H9 (cell line): Measurements from ENCODE around the gene LRIT3. TPM values are rescaled to one million over a fixed set of nuclear protein-coding genes. Genes with fewer than 3 reads are reported as not detected.

Experiments used
- DNase-seq: peaks from one replicate; pipeline ENCODE4 v3.0.0-alpha.2; 2017
- H2AFZ ChIP-seq: one replicate; pipeline ENCODE4 v1.6.1; 2013; ENCODE audit warnings: mild to moderate bottlenecking, low read length, control low read depth, moderate library complexity
- H2AK5ac ChIP-seq: 2 replicates; pipeline ENCODE4 v1.6.1; 2013; ENCODE audit warnings: low read length, control low read depth, mixed read lengths; ENCODE audit not compliant: insufficient read length
- H2BK120ac ChIP-seq: one replicate; pipeline ENCODE4 v1.6.1; 2013; ENCODE audit warnings: low read depth, mild to moderate bottlenecking, low read length, control low read depth, inconsistent platforms; ENCODE audit not compliant: poor library complexity, severe bottlenecking
- H2BK12ac ChIP-seq: 2 replicates; pipeline ENCODE4 v1.6.1; 2013; ENCODE audit warnings: low read length, control low read depth, mixed read lengths, low read depth; ENCODE audit not compliant: insufficient read length
- H2BK15ac ChIP-seq: 2 replicates; pipeline ENCODE4 v1.6.1; 2013; ENCODE audit warnings: low read depth, low read length, control low read depth
- H2BK20ac ChIP-seq: one replicate; pipeline ENCODE4 v1.6.1; 2013; ENCODE audit warnings: low read depth, mild to moderate bottlenecking, low read length, control low read depth, inconsistent platforms; ENCODE audit not compliant: poor library complexity, severe bottlenecking
- H2BK5ac ChIP-seq: 2 replicates; pipeline ENCODE4 v1.6.1; 2013; ENCODE audit warnings: low read length, control low read depth, mixed read lengths; ENCODE audit not compliant: insufficient read length
- H3K14ac ChIP-seq: 2 replicates; pipeline ENCODE4 v1.6.1; 2013; ENCODE audit warnings: low read length, control low read depth; ENCODE audit not compliant: insufficient read depth
- H3K18ac ChIP-seq: 2 replicates; pipeline ENCODE4 v1.6.1; 2013; ENCODE audit warnings: low read depth, mild to moderate bottlenecking, mixed read lengths, low read length, control low read depth; ENCODE audit not compliant: insufficient read length
- H3K23ac ChIP-seq: 2 replicates; pipeline ENCODE4 v1.6.1; 2013; ENCODE audit warnings: low read length, control low read depth, mixed read lengths, low read depth; ENCODE audit not compliant: insufficient read length
- H3K23me2 ChIP-seq: 2 replicates; pipeline ENCODE4 v1.6.1; 2013; ENCODE audit warnings: low read depth, mild to moderate bottlenecking, mixed read lengths, low read length, control low read depth; ENCODE audit not compliant: insufficient read length, poor library complexity, severe bottlenecking
- H3K27ac ChIP-seq: 2 replicates; pipeline ENCODE4 v1.5.1; 2013; ENCODE audit warnings: low read length, control low read depth, mixed read lengths, low read depth; ENCODE audit not compliant: insufficient read length
- H3K27me3 ChIP-seq: 2 replicates; pipeline ENCODE4 v1.6.1; 2013; ENCODE audit warnings: low read length, control low read depth, inconsistent platforms; ENCODE audit not compliant: insufficient read depth
- H3K4ac ChIP-seq: 2 replicates; pipeline ENCODE4 v1.6.1; 2013; ENCODE audit warnings: low read depth, mild to moderate bottlenecking, control low read depth, inconsistent platforms, low read length, moderate library complexity
- H3K4me1 ChIP-seq: 2 replicates; pipeline ENCODE4 v1.6.1; 2013; ENCODE audit warnings: low read length, control low read depth, inconsistent platforms; ENCODE audit not compliant: insufficient read depth
- H3K4me2 ChIP-seq: 2 replicates; pipeline ENCODE4 v1.6.1; 2013; ENCODE audit warnings: low read length, control low read depth, mixed read lengths; ENCODE audit not compliant: insufficient read length, insufficient read depth
- H3K56ac ChIP-seq: 2 replicates; pipeline ENCODE4 v1.6.1; 2013; ENCODE audit warnings: low read depth, mild to moderate bottlenecking, mixed read lengths, low read length, control low read depth; ENCODE audit not compliant: insufficient read length
- H3K79me1 ChIP-seq: 2 replicates; pipeline ENCODE4 v1.6.1; 2013; ENCODE audit warnings: low read depth, mild to moderate bottlenecking, moderate library complexity, low read length, control low read depth, inconsistent platforms; ENCODE audit not compliant: insufficient read depth, poor library complexity, severe bottlenecking
- H3K79me2 ChIP-seq: 2 replicates; pipeline ENCODE4 v1.6.1; 2013; ENCODE audit warnings: low read length, control low read depth, inconsistent platforms; ENCODE audit not compliant: insufficient read depth
- H3K9ac ChIP-seq: 2 replicates; pipeline ENCODE4 v1.6.1; 2013; ENCODE audit warnings: low read length, control low read depth, mixed read lengths; ENCODE audit not compliant: insufficient read length; ENCODE audit errors: extremely low read depth
- H3K9me3 ChIP-seq: one replicate; pipeline ENCODE4 v1.6.1; 2013; ENCODE audit warnings: low read depth, low read length, inconsistent platforms; ENCODE audit not compliant: control insufficient read depth
- H3T11ph ChIP-seq: one replicate; pipeline ENCODE4 v1.6.1; 2013; ENCODE audit warnings: mild to moderate bottlenecking, low read length, control low read depth, inconsistent platforms
- H4K20me1 ChIP-seq: one replicate; pipeline ENCODE4 v1.6.1; 2013; ENCODE audit not compliant: control insufficient read depth, insufficient read length, insufficient read depth
- H4K5ac ChIP-seq: 2 replicates; pipeline ENCODE4 v1.6.1; 2013; ENCODE audit warnings: low read depth, mild to moderate bottlenecking, mixed read lengths, low read length, control low read depth; ENCODE audit not compliant: insufficient read length
- H4K8ac ChIP-seq: replicated peaks from 2 replicates; pipeline ENCODE4 v1.6.1; 2013; ENCODE audit warnings: low read length, control low read depth, mixed read lengths, low read depth; ENCODE audit not compliant: insufficient read length
- H4K91ac ChIP-seq: 2 replicates; pipeline ENCODE4 v1.6.1; 2013; ENCODE audit warnings: low read depth, mild to moderate bottlenecking, moderate library complexity, mixed read lengths, low read length, control low read depth; ENCODE audit not compliant: insufficient read length
- H3K27ac Mint-ChIP-seq, 3 experiments: 2 replicates in 2 of 3; 3 replicates in 1 of 3; pipeline ENCODE4 v1.8.0; 2020 to 2021; ENCODE audit warnings: mixed read lengths in 3 of 3, mild to moderate bottlenecking in 1 of 3, moderate library complexity in 1 of 3
- H3K27me3 Mint-ChIP-seq: 2 replicates; pipeline ENCODE4 v1.8.0; 2021; ENCODE audit warnings: low read depth, mild to moderate bottlenecking, moderate library complexity, mixed read lengths
- H3K36me3 Mint-ChIP-seq, 3 experiments: 2 replicates in 2 of 3; 3 replicates in 1 of 3; pipeline ENCODE4 v1.8.0; 2020 to 2021; ENCODE audit warnings: low read depth in 3 of 3, mixed read lengths in 3 of 3; ENCODE audit not compliant: insufficient read depth in 1 of 3
- H3K4me1 Mint-ChIP-seq, 2 experiments: 2 replicates each; pipeline ENCODE4 v1.8.0; 2020; ENCODE audit warnings: mixed read lengths in 2 of 2
- H3K4me3 Mint-ChIP-seq, 2 experiments: 2 replicates in 1 of 2; 3 replicates in 1 of 2; pipeline ENCODE4 v1.8.0; 2020 to 2021; ENCODE audit warnings: mild to moderate bottlenecking in 2 of 2, mixed read lengths in 2 of 2, moderate library complexity in 1 of 2
- H3K9me3 Mint-ChIP-seq, 2 experiments: 2 replicates in 1 of 2; 3 replicates in 1 of 2; pipeline ENCODE4 v1.8.0; 2020; ENCODE audit warnings: mild to moderate bottlenecking in 2 of 2, mixed read lengths in 2 of 2, moderate library complexity in 1 of 2
- WGBS: extraction: QIAGEN DNeasy Blood & Tissue Kit; methylation state at CpG from one replicate; pipeline ENCODE4 v1.1.7; 2013; ENCODE audit warnings: missing lambda C conversion rate, low lambda C conversion rate, mixed read lengths; ENCODE audit not compliant: insufficient read length; ENCODE audit errors: extremely low coverage; 5-methylcytosine and 5-hydroxymethylcytosine counted together
- total RNA-seq: library from RNA; stranded (reverse); gene quantifications from 2 replicates; pipeline ENCODE4 v1.2.1, GENCODE V29; 2021
- TF ChIP-seq, protein P1 (sequence below): fragments of 200-600 bp; sonication (generic); conservative IDR thresholded peaks from 3 replicates; pipeline ENCODE4 v1.8.0; 2021; ENCODE audit warnings: antibody characterized with exemption, mild to moderate bottlenecking

LRIT3 gene
- total RNA-seq, 1 experiment from 2014 or later: 0.07 TPM

DNA sequence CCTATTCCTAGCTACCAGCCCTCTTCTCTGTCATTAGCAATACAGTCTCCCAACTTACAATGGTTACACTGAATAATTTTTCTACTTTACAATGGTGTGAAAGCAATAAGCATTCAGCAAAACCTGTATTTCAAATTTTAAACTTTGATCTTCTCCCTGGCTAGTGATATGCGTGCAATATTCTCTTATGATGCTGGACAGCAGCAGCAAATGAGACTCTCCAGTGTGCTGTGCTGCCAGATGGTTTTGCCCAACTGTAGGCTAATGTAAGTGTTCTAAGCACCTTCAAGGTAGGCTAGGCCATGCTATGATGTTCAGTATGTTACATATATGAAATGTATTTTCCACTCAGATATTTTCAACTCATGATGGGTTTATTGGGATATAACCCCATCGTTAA is 38.3 kb upstream of the LRIT3 start:
- no peaks in the 10 kb centered on the region for H4K20me1 ChIP-seq
- no peak overlapping the region for H3K4me2 ChIP-seq
- H4K5ac ChIP-seq: no peak overlapping the region

More for the DNA sequence above, 38.3 kb upstream of the LRIT3 start:
- Histone ChIP-seq H3K9ac (no peak overlapping the region), H2BK15ac (no peak overlapping the region), H3K4ac (no peak overlapping the region), H2AFZ (no peak overlapping the region), H3K4me1 (peaks cover 2% of the 10 kb centered on the region; the same call in 1 of the 2 replicates), H3K27me3 (no peaks in the 10 kb centered on the region), H2BK12ac (no peak overlapping the region), H3K56ac (no peak overlapping the region), H4K8ac (no peak overlapping the region), H2BK120ac (no peak overlapping the region), H2BK5ac (no peak overlapping the region), H3K23ac (no peak overlapping the region), H3K14ac (no peak overlapping the region), H3K79me2 (no peaks in the 10 kb centered on the region), H3K18ac (no peak overlapping the region), H3K79me1 (no peaks in the 10 kb centered on the region), H4K91ac (no peak overlapping the region), H2AK5ac (no peak overlapping the region), H3K23me2 (no peaks in the 10 kb centered on the region), H3K9me3 (no peaks in the 10 kb centered on the region), H2BK20ac (no peak overlapping the region), H3K27ac (no peak overlapping the region), H3T11ph (no peak overlapping the region)
- WGBS: no CpG with 5 or more reads among the region's 2 CpGs
- Mint-ChIP-seq H3K4me3 (no peak overlapping the region), H3K4me1 (peaks cover 14 to 20% of the 10 kb centered on the region in 2 experiments), H3K27ac (no peak overlapping the region), H3K27me3 (no peaks in the 10 kb centered on the region), H3K9me3 (no peaks in the 10 kb centered on the region), H3K36me3 (no peaks in the 10 kb centered on the region)
- no peak for DNase-seq
- TF ChIP-seq, protein P1, sequence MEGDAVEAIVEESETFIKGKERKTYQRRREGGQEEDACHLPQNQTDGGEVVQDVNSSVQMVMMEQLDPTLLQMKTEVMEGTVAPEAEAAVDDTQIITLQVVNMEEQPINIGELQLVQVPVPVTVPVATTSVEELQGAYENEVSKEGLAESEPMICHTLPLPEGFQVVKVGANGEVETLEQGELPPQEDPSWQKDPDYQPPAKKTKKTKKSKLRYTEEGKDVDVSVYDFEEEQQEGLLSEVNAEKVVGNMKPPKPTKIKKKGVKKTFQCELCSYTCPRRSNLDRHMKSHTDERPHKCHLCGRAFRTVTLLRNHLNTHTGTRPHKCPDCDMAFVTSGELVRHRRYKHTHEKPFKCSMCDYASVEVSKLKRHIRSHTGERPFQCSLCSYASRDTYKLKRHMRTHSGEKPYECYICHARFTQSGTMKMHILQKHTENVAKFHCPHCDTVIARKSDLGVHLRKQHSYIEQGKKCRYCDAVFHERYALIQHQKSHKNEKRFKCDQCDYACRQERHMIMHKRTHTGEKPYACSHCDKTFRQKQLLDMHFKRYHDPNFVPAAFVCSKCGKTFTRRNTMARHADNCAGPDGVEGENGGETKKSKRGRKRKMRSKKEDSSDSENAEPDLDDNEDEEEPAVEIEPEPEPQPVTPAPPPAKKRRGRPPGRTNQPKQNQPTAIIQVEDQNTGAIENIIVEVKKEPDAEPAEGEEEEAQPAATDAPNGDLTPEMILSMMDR: no peak
